Kidney (tissue), 14 donors: ENCODE results near the gene CCDC97. TPM values are rescaled to one million over a fixed set of nuclear protein-coding genes. Genes with fewer than 3 reads are reported as not detected.
"Not testable (repeated sequence)": the region's sequence is repeated elsewhere in the genome, so short reads cannot be mapped to it uniquely, and the experiment has no call there.

Source experiments
- DNase-seq, 5 donors: peaks; one replicate each; pipeline ENCODE4 v3.0.0-alpha.2; 2013 to 2020
- FAIRE-seq: peaks from 2 replicates; lab custom pipeline; 2012; peaks lifted over from hg19 to GRCh38; lab: Jason Lieb, UNC
- H3K27ac ChIP-seq, 2 donors: one replicate each; pipeline ENCODE4 v1.7.0; 2013; ENCODE audit warnings: low read depth in 2 of 2, low read length in 2 of 2, inconsistent platforms in 1 of 2
- H3K27me3 ChIP-seq: one replicate; pipeline ENCODE4 v1.7.1; 2013; ENCODE audit warnings: low read length, inconsistent platforms; ENCODE audit not compliant: control insufficient read depth, insufficient read depth
- H3K36me3 ChIP-seq, 3 donors: one replicate each; pipeline versions ENCODE4 v1.7.0 to v1.7.1; 2013; ENCODE audit warnings: low read length in 3 of 3, control low read depth in 1 of 3, inconsistent platforms in 1 of 3; ENCODE audit not compliant: insufficient read depth in 3 of 3, control insufficient read depth in 2 of 3
- H3K4me1 ChIP-seq, 3 donors: one replicate each; pipeline versions ENCODE4 v1.7.0 to v1.7.1; 2013; ENCODE audit warnings: low read length in 3 of 3, inconsistent platforms in 1 of 3, low read depth in 1 of 3; ENCODE audit not compliant: control insufficient read depth in 2 of 3, insufficient read depth in 2 of 3
- H3K4me3 ChIP-seq, 3 donors: one replicate each; pipeline versions ENCODE4 v1.7.0 to v1.8.1; 2013; ENCODE audit warnings: low read length in 3 of 3, control low read depth in 1 of 3, inconsistent platforms in 1 of 3
- H3K9ac ChIP-seq, 3 donors: one replicate each; pipeline versions ENCODE4 v1.7.0 to v1.7.1; 2013; ENCODE audit warnings: low read length in 3 of 3, control low read depth in 1 of 3, inconsistent platforms in 1 of 3
- H3K9me3 ChIP-seq, 3 donors: one replicate each; pipeline versions ENCODE4 v1.7.0 to v1.7.1; 2013; ENCODE audit warnings: low read length in 3 of 3, control low read depth in 1 of 3, inconsistent platforms in 1 of 3; ENCODE audit not compliant: control insufficient read depth in 2 of 3, insufficient read depth in 1 of 3
- CTCF ChIP-seq: IDR thresholded peaks from 3 replicates; pipeline ENCODE4 v1.5.1; 2012; ENCODE audit warnings: mild to moderate bottlenecking, moderate library complexity, borderline replicate concordance; ENCODE audit not compliant: insufficient read depth; ENCODE audit errors: extremely low read depth
- intact Hi-C: fragments of 100-400 bp; cut with DNase I; formaldehyde crosslinking; loops from one replicate; pipeline ENCODE4 v1.11.1; 2022
- polyA plus RNA-seq: library from polyadenylated mRNA; stranded (reverse); fragments of 350-450 nt; fragmentation: Illumina TruSeq; extraction: RNeasy Lipid Tissue Mini Kit (QIAGEN cat#74804); gene quantifications from one replicate; pipeline ENCODE4 v1.2.3, GENCODE V29; 2014; ENCODE audit warnings: low read depth, low replicate concordance; ENCODE audit not compliant: insufficient read depth
- total RNA-seq: library from RNA; stranded (reverse); fragmentation: NEBNext Ultra II Directional; extraction: Animal tissue kit (Norgen Biotek cat#: 25700); gene quantifications from one replicate; pipeline ENCODE4 v1.2.1, GENCODE V29; 2021
- donor health status: control.
- donor health status: control.
- donor health status: control.
- donor health status: control.
- donor health status: control.
- donor health status: DM: yes; HTN: yes; CAD: no.
- donor health status: Normal renal cell carcinoma (clear cell type).

CCDC97 gene
- total and polyA plus RNA-seq, 2 donors from 2014 or later: 9.8 to 28.1 TPM

- Histone ChIP-seq H3K27me3 (no peaks in the 10 kb centered on the region), H3K4me1 (no peaks in the 10 kb centered on the region), H3K9me3 (no peaks in the 10 kb centered on the region), H3K9ac (no peak overlapping the region), H3K4me3 (no peak overlapping the region), H3K36me3 (peaks cover 18 to 42% (median 38%) of the 10 kb centered on the region in 3 donors), H3K27ac (no peak overlapping the region)
- DNase-seq (no peak), FAIRE-seq (no peak)
- intact Hi-C loops: no loop called here
- no peak for TF ChIP-seq CTCF
Measured at GRCh38 chr19:41288673-41289530, 21.1 kb upstream of the CCDC97 start.

- H3K9ac ChIP-seq, DNase-seq, intact Hi-C loops, FAIRE-seq, H3K9me3 ChIP-seq, H3K27ac ChIP-seq, H3K27me3 ChIP-seq, H3K4me3 ChIP-seq, H3K4me1 ChIP-seq: not testable (repeated sequence)
- H3K36me3 ChIP-seq: peaks cover 20 to 48% (median 44%) of the 10 kb centered on the region in 3 donors
Measured at GRCh38 chr19:41289814-41290213, 20.2 kb upstream of the CCDC97 start.

- Histone ChIP-seq H3K27me3 (no peaks in the 10 kb centered on the region), H3K9ac (no peak overlapping the region), H3K4me3 (no peak overlapping the region), H3K9me3 (no peaks in the 10 kb centered on the region), H3K4me1 (peaks cover 0 to 15% (median 4%) of the 10 kb centered on the region in 3 donors), H3K27ac (no peak overlapping the region), H3K36me3 (peaks cover 25 to 79% (median 71%) of the 10 kb centered on the region in 3 donors)
- no peak for FAIRE-seq
- no peak for TF ChIP-seq CTCF
- intact Hi-C loops: no loop called here
- no peak for DNase-seq
Measured at GRCh38 chr19:41294393-41294792, 15.6 kb upstream of the CCDC97 start.

- Histone ChIP-seq H3K4me1 (peaks cover 0 to 20% (median 4%) of the 10 kb centered on the region in 3 donors), H3K27ac (no peak overlapping the region)
- no peak for TF ChIP-seq CTCF
Measured at GRCh38 chr19:41295499-41295898, 14.5 kb upstream of the CCDC97 start.

More at GRCh38 chr19:41295499-41295898, 14.5 kb upstream of the CCDC97 start:
- no peak for DNase-seq
- FAIRE-seq: no peak
- H3K9me3 ChIP-seq: no peaks in the 10 kb centered on the region
- H3K9ac ChIP-seq: no peak overlapping the region
- peaks cover 25 to 88% (median 79%) of the 10 kb centered on the region in 3 donors for H3K36me3 ChIP-seq
- intact Hi-C loops: no loop called here
- H3K27me3 ChIP-seq: no peaks in the 10 kb centered on the region
- no peak overlapping the region for H3K4me3 ChIP-seq
